ENCODE measurements around the gene CHCHD3.

The CHCHD3 gene

GRCh38 chr7:132997505-132997904 lies 84.4 kb downstream of the CHCHD3 start:
- H3K9me3 ChIP-seq: no peaks in the 10 kb centered on the region
- H3K27me3 ChIP-seq: no peaks in the 10 kb centered on the region
- H3K36me3 ChIP-seq: no peaks in the 10 kb centered on the region
- H3K27ac ChIP-seq: no peak overlapping the region
- H3K4me3 ChIP-seq (ENCODE audit: low read depth in 1 of 2, low read length in 1 of 2): no peak overlapping the region
- TF ChIP-seq CTCF (IDR thresholded peaks at IDR 0.05): no peak
- H3K4me1 ChIP-seq (ENCODE audit: control insufficient read depth in 1 of 2, insufficient read depth in 1 of 2, low read depth in 1 of 2, low read length in 1 of 2): no peaks in the 10 kb centered on the region

DNA sequence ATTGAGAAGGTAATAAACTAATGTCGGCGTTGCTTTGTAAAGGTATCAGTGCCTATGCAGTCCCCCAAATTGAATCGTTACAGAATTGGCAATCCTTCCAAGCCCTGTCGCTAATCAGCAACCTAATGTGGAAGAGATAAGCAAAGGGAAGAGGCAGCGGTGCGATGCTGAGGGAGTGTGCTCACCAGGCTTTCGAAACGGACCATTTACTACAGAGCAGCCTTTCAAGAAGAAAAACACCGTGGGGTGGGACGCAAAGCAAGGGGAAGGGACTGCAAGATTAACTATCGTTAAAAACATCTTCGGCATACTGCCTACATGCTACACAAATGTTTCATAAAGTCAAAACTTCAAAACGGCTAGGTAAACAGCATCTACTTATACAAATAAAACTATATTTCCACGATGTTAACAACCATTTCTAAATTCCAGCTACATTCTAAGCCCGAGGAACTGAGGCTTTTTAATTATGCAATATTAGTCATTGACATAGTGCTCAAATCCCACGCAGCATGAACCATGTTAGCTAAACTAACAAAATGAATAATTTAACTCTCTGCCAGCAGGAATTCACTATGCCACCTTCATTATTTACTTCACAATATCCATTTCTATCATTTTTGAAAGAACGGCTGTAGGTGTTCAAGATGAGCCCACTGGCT lies 85.2 kb downstream of the CHCHD3 start:
- no peaks in the 10 kb centered on the region for H3K9me3 ChIP-seq
- no peaks in the 10 kb centered on the region for H3K4me1 ChIP-seq (ENCODE audit: control insufficient read depth in 1 of 2, insufficient read depth in 1 of 2, low read depth in 1 of 2, low read length in 1 of 2)
- no peak for TF ChIP-seq CTCF (IDR thresholded peaks at IDR 0.05)
- no peaks in the 10 kb centered on the region for H3K36me3 ChIP-seq
- no peak overlapping the region for H3K4me3 ChIP-seq (ENCODE audit: low read depth in 1 of 2, low read length in 1 of 2)
- H3K27me3 ChIP-seq: no peaks in the 10 kb centered on the region
- no peak overlapping the region for H3K27ac ChIP-seq

DNA sequence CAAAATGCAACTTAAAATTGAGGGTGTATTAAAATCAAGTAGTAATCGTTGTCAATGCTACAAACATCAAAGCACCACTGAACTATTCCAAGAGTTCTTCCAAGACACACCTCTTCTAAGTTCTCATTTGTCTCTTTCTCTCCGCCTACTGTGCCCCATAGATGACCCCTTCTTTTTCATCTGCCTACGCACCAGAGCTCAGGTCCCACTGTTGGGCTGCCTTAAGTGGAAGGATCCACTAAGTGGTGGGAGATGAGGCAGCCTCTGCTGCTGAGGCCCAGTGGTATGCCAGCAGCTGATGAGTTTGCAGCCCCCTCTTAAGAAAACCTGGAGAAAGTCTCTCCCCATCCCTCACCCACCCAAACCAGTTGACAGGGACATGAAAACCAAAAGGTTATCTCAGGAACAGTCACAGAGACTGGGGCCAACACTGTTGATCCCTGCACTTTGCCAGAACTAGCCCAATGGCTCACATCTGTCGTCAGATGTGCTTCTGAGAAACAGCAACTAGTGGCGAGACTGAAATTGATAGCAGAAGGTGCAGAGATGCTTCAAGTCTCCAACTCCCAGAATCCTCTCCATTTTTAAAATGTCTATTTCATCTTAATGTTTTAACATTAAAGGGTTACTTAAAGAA lies 88.4 kb downstream of the CHCHD3 start:
- H3K27me3 ChIP-seq: no peaks in the 10 kb centered on the region
- no peaks in the 10 kb centered on the region for H3K9me3 ChIP-seq
- TF ChIP-seq CTCF (IDR thresholded peaks at IDR 0.05): no peak
- no peak overlapping the region for H3K27ac ChIP-seq
- H3K4me3 ChIP-seq (ENCODE audit: low read depth in 1 of 2, low read length in 1 of 2): no peak overlapping the region
- no peaks in the 10 kb centered on the region for H3K36me3 ChIP-seq
- peaks cover 5 to 8% of the 10 kb centered on the region in 2 experiments for H3K4me1 ChIP-seq (ENCODE audit: control insufficient read depth in 1 of 2, insufficient read depth in 1 of 2, low read depth in 1 of 2, low read length in 1 of 2)

DNA sequence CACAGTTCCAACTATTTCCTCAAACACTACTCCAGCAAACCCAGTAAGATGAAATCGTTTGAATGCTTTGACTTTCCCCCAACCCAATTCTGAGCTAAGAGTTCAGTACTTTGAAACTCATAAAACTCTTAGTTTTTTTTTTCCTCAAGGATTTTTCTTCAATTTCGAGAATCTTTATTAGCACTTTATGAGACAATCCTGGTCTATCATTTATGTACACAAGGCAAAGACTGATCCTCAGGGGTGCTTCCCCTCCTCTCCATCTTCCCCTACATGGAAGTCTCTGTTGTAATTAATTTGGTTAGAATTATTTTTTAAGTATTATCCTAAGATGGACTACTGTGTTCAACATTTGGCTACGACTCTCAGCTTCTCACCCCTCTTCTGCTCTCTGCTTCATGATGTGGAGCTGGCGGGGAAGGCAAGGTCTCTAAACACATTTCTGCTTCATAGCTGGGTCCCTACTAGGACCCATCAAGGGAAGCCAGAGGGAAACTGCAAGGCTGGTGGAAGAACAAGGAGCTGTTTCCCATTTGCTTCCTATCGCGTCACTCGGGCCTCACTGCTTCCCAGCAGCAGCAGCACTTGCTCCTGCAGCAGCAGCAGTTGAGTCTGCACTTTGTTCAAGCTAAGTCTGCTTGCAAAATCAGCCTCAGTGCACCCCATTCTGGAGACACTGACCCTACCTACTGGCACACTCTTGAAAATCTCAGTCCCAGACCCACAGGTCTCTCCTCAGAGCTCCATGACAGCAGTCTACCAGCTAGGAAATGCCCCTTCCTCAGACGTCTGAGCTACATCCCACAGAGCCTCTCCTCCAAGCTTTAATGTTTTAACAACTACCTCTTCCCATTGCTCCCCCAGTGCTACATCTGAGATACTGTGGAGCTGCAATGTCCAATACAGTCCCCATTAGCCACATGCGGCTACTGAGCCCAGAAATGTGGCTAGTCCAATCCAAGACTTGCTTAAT lies 90.0 kb downstream of the CHCHD3 start:
- Histone ChIP-seq H3K27me3 (no peaks in the 10 kb centered on the region), H3K36me3 (no peaks in the 10 kb centered on the region), H3K9me3 (no peaks in the 10 kb centered on the region), H3K27ac (no peak overlapping the region), H3K4me3 (ENCODE audit: low read depth in 1 of 2, low read length in 1 of 2) (no peak overlapping the region), H3K4me1 (ENCODE audit: control insufficient read depth in 1 of 2, insufficient read depth in 1 of 2, low read depth in 1 of 2, low read length in 1 of 2) (peaks cover 5 to 8% of the 10 kb centered on the region in 2 experiments)
- no peak for TF ChIP-seq CTCF (IDR thresholded peaks at IDR 0.05)

DNA sequence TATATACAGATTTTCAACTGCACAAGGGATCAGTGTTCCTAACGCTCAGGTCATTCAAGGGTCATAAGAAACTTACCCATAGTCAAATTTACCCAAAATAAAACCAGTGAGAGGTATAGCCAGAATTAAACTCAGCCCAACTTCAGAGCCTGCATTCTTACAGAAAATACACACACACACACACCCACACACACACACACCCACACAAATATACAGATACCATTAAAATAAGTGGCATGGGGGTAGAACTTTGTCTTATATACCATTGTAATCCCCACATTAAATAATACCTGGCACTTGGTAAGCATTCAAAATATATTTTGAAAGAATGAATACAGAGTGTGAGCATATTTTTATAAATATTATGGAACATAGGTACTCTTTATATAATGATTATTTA lies 93.8 kb downstream of the CHCHD3 start:
- H3K27ac ChIP-seq: no peak overlapping the region
- H3K4me3 ChIP-seq (ENCODE audit: low read depth in 1 of 2, low read length in 1 of 2): no peak overlapping the region
- TF ChIP-seq CTCF (IDR thresholded peaks at IDR 0.05): no peak
- peaks cover 5 to 8% of the 10 kb centered on the region in 2 experiments for H3K4me1 ChIP-seq (ENCODE audit: control insufficient read depth in 1 of 2, insufficient read depth in 1 of 2, low read depth in 1 of 2, low read length in 1 of 2)
- H3K9me3 ChIP-seq: no peaks in the 10 kb centered on the region
- H3K36me3 ChIP-seq: no peaks in the 10 kb centered on the region
- H3K27me3 ChIP-seq: no peaks in the 10 kb centered on the region
